Non-pigmented ciliary epithelial cell (primary cell): Measurements from ENCODE around the gene ERBB4.
"Not testable (repeated sequence)": the region's sequence is repeated elsewhere in the genome, so short reads cannot be mapped to it uniquely, and the experiment has no call there.

ENCODE experiments used
- DNase-seq: peaks from one replicate; pipeline ENCODE4 v3.0.0-alpha.2; 2010; ENCODE audit warnings: low read depth

ERBB4 gene

GRCh38 chr2:212299333-212299732 lies 239.3 kb downstream of the ERBB4 start:
- no peak for DNase-seq

DNA sequence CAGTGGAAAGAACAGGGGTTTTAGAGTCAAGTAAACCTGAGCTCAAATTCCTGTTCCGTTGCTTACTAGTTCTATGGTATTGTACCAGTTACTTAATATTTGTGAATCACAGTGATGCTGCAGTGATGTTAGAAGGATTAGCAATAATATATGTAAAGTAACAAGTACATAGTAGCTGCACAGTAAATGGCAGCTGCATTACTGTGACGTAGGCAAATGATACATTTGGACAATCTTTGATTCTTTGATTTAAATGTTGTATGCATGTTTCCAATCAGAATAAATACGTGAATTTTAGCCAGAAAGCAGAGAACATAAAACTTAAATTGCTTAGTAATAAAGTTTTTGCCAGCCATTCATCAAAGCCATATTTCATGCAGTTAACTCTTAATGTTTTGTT lies 243.0 kb downstream of the ERBB4 start:
- no peak for DNase-seq

DNA sequence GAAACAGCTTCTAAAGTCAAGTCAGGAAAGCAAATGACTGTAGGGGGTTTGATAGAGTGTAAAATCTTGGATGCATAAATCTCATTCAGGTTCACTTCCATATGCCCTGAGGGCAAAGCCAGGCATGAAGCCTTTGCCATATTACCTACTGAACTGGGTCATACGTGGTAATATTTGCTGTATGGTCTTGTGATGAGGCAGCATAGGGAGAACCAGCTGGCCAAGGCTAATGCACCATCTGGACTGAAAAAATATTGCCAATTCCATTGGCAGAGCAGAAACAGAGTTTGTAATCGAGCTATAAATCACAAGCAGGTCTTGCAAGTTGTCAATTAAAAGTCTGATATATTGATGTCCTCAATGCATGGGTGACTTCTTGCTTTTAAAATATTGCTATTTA lies 243.8 kb downstream of the ERBB4 start:
- no peak for DNase-seq

DNA sequence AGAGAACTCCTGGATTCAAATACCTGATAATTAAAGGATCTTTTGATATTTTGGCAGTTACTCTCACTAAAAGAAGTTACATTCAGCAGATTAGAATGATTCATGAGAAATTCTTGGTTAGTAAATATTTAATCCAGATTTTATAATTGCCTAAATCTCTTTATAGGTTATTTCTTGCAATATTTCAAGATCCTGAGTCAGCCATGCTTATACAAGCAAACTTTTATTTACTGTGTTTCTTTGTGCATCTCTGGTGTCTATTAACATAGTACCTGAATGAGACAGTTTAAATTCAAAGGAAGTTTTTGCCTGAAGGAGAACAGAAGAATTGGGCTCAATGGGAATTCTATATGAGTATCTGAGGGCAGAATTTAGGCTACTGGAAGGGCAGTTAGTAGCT lies 249.3 kb downstream of the ERBB4 start:
- DNase-seq: no peak

GRCh38 chr2:212288308-212288707 lies 250.3 kb downstream of the ERBB4 start:
- no peak for DNase-seq

GRCh38 chr2:212284166-212284565 lies 254.4 kb downstream of the ERBB4 start:
- DNase-seq: no peak

GRCh38 chr2:212282671-212283261 lies 255.8 kb downstream of the ERBB4 start:
- DNase-seq: no peak

- DNase-seq: no peak
These were observed 261.8 kb downstream of the ERBB4 start for GRCh38 chr2:212276813-212277212.

GRCh38 chr2:212274215-212274614 lies 264.4 kb downstream of the ERBB4 start:
- no peak for DNase-seq

- DNase-seq: no peak
These were observed 267.0 kb downstream of the ERBB4 start for GRCh38 chr2:212271583-212271982.

DNA sequence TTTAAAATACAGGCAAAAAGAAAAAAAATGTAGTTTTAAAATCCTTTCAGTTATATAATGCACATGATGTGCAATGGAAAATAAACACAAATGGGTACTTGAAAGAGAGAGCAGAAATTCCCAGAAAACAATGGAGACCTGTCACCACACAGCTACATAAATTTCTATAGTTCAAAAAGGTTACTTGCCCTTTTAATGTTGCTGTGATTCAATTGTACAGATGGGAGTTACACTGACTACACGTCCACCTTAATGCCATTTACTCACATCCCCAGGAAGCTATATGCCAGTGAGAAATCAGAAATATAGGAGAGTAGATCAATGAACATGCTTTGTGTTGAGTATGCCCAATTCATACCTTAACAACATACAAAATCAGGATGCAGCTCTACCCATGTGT lies 269.6 kb downstream of the ERBB4 start:
- DNase-seq: no peak

DNA sequence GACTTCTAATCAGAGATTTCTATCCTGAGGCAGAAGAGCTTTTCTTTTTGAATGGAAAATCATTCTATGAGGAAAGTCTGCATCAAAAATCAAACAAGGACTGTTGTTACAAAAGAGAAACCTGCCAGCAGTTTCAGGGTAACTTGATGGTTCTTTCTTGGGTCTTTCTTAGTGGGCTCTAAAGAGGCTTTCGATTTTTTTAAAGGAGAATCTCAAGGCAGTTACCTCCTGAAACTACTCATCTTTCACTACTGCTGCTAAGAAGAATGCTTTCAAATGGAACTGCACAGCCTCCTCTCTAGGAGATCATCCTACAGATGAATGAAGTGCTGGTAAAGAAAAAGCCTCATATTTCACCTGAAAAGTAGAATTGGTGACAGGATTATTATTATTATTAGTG lies 272.3 kb downstream of the ERBB4 start:
- no peak for DNase-seq

DNA sequence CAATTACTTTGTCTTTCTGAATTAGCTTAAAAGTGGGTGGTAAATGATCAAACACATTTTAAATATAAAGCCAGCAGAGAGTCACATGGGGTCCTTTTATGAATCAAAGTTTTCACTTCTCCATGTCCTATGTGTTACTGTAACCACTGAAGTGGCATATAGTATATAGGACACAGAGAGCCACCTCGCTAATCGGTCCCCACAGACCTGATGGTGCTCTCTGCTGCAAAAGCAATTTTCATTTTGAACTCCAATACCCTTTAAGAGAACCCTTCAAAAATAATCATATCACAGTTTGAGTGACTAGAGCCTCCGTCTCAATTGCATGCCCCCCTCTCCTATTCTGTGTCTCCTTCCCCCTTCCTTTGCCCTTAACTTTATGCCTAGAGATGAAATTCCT lies 272.8 kb downstream of the ERBB4 start:
- DNase-seq: no peak

DNA sequence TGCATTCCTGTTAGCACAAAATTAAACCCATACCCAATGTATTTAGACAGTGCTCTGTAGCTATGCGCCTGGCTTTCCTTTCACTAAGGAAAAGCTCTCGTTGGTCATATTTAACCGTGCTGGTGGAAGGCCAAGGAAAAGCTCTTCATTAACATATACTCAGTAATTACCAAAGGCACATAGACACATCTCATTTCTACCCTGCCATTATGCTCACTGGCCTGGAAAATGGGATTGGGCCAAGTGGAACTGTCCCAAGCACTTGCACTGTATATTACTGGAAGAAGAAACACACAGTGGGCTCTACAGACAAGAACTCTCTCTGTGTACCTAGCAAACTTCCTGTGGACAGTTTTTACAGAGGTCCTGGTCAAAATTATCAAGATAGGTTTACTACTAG lies 274.4 kb downstream of the ERBB4 start:
- no peak for DNase-seq

GRCh38 chr2:212259226-212259625 lies 279.4 kb downstream of the ERBB4 start:
- no peak for DNase-seq

GRCh38 chr2:212254339-212254738 lies 284.3 kb downstream of the ERBB4 start:
- DNase-seq: no peak

DNA sequence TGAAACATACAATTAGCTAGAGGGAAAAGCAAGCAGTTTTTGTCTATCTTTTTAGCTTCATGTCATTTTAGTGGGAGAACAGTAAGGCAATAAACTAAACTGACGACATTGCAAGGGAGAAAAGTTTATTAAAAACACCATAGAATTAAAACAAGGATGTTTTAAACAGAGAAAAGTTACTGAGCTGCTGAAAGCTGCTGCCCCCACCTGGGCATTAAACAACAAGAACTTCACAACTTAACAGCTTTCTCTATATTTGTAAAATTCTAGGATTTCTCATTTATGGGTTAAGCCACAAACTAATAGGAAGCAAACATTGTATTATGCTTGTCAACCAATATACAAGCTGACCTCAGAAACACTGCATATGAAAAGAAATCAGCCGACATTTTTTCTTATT lies 289.2 kb downstream of the ERBB4 start:
- DNase-seq: peak; percentile 5

DNA sequence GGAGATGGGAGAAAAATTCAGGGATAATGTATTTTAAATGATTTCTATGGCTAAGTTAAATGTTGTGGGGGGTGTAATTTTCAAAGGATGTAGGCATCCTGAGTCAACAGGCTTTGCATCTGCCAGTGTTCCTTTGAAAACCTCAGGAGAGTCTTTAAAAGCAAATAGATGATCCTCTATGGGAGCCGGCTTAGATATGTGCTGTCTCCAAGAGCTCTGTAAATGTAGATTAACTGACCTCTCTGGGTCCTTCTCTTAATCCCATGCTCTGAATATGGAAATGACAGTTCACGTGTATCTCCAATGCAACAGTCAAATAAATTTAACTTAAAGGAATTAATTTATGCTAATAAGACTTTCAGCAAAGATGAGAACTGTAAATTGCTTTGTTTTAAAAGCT lies 292.7 kb downstream of the ERBB4 start:
- DNase-seq: no peak

DNA sequence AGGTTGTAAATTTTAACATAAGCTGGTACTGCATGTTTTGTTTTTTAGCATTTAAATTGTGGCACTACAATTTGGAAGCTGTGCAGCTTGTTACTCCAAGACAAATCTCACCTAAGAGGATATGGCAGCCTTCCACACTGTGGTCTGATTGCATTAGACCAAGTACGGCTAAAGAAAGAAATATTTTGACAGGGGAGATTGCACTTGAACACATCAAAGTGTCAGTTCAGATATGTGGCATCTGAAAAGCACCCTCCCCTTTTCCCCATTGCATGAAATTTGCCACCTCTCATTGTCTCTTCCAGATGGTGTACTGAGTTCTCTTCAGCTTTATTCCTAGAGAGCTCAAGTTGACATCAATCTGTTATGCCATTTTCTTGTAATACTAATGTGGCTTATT lies 295.9 kb downstream of the ERBB4 start:
- DNase-seq: no peak

GRCh38 chr2:212238152-212238551 lies 300.4 kb downstream of the ERBB4 start:
- DNase-seq: not testable (repeated sequence)

- no peak for DNase-seq
These were observed 301.1 kb downstream of the ERBB4 start for GRCh38 chr2:212237350-212238095.

GRCh38 chr2:212228743-212229171 lies 309.8 kb downstream of the ERBB4 start:
- no peak for DNase-seq

DNA sequence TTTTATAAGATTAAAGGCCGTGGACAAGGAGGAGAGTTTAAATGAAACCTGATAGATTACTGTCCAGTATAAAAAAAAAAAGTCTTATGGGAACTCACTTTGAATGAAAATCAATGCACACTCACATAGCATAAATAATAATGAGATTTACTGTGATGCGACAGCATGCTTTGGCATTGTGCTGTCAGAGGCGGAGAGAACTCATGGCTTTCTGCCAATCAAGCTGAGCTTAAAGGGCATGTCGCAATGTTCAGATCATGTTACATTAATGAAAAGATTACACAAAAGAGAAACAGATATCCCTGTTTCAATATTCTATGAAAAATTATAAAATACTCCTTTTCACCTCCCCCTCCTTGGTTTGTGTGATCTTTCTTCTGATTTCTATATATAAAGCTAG lies 310.8 kb downstream of the ERBB4 start:
- peak; percentile 80 for DNase-seq

- DNase-seq: no peak
These were observed 312.5 kb downstream of the ERBB4 start for GRCh38 chr2:212226114-212226513.
